Measurements from ENCODE around the gene SLC35G4.

- TF ChIP-seq POLR2A (IDR thresholded peaks at IDR 0.05), result no peak
- TF ChIP-seq, protein P1, sequence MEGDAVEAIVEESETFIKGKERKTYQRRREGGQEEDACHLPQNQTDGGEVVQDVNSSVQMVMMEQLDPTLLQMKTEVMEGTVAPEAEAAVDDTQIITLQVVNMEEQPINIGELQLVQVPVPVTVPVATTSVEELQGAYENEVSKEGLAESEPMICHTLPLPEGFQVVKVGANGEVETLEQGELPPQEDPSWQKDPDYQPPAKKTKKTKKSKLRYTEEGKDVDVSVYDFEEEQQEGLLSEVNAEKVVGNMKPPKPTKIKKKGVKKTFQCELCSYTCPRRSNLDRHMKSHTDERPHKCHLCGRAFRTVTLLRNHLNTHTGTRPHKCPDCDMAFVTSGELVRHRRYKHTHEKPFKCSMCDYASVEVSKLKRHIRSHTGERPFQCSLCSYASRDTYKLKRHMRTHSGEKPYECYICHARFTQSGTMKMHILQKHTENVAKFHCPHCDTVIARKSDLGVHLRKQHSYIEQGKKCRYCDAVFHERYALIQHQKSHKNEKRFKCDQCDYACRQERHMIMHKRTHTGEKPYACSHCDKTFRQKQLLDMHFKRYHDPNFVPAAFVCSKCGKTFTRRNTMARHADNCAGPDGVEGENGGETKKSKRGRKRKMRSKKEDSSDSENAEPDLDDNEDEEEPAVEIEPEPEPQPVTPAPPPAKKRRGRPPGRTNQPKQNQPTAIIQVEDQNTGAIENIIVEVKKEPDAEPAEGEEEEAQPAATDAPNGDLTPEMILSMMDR (IDR thresholded peaks at IDR 0.05), result no peak
Measured at GRCh38 chr18:11585596-11585995, 23.8 kb upstream of the SLC35G4 start.
